Ramos (cell line): ENCODE measurements around the gene DMWD.

Experiments used
- in situ Hi-C: fragments of 300-500 bp; cut with MboI; formaldehyde crosslinking; loops from one replicate; pipeline ENCODE4 v1.14.3; 2022; ENCODE audit warnings: low sequenced_read_pairs; ENCODE audit not compliant: unreplicated experiment

The DMWD gene

GRCh38 chr19:45790942-45791341, 1.7 kb downstream of the DMWD start:
- in situ Hi-C loops, result no loop called here

GRCh38 chr19:45789035-45789786, 3.4 kb downstream of the DMWD start:
- in situ Hi-C loops, result no loop called here

- in situ Hi-C loops, result no loop called here
Observed at GRCh38 chr19:45786533-45786894, 6.1 kb downstream of the DMWD start.

GRCh38 chr19:45785781-45786532, 6.7 kb downstream of the DMWD start:
- in situ Hi-C loops, result no loop called here

GRCh38 chr19:45785097-45785496, 7.5 kb downstream of the DMWD start:
- in situ Hi-C loops, result no loop called here

GRCh38 chr19:45784096-45784495, 8.5 kb downstream of the DMWD start:
- in situ Hi-C loops, result no loop called here

- in situ Hi-C loops, result no loop called here
Observed at GRCh38 chr19:45782820-45783785, 9.5 kb downstream of the DMWD start.

GRCh38 chr19:45782162-45782691, 10.4 kb downstream of the DMWD start, which contains the start of gene DMPK:
Gene DMPK, minus strand, starts transcription at chr19:45782490. Its CDS starts 138 bp downstream, at chr19:45782352.
- in situ Hi-C loops, result no loop called here

- in situ Hi-C loops, result no loop called here
Observed at GRCh38 chr19:45781214-45782161, 11.2 kb downstream of the DMWD start.

GRCh38 chr19:45780448-45781213, 12.0 kb downstream of the DMWD start:
- in situ Hi-C loops, result no loop called here

- in situ Hi-C loops, result no loop called here
Observed at GRCh38 chr19:45780146-45780447, 12.5 kb downstream of the DMWD start.

GRCh38 chr19:45779231-45780145, 13.2 kb downstream of the DMWD start:
- in situ Hi-C loops, result no loop called here

GRCh38 chr19:45778010-45778661, 14.5 kb downstream of the DMWD start:
- in situ Hi-C loops, result no loop called here

- in situ Hi-C loops, result no loop called here
Observed at GRCh38 chr19:45777395-45777961, 15.2 kb downstream of the DMWD start.

- in situ Hi-C loops, result no loop called here
Observed at GRCh38 chr19:45774765-45775164, 17.9 kb downstream of the DMWD start.

GRCh38 chr19:45773384-45773783, 19.3 kb downstream of the DMWD start:
- in situ Hi-C loops, result no loop called here

GRCh38 chr19:45772912-45773311, 19.7 kb downstream of the DMWD start:
- in situ Hi-C loops, result no loop called here
